ES-I3 (cell line): ENCODE results near the gene RELL1.

ENCODE experiments used
- H3K36me3 ChIP-seq: 2 replicates; pipeline ENCODE4 v1.6.1; 2013; ENCODE audit warnings: mild to moderate bottlenecking, low read length, control low read depth, moderate library complexity; ENCODE audit not compliant: insufficient read depth
- H3K4me1 ChIP-seq: 2 replicates; pipeline ENCODE4 v1.6.1; 2013; ENCODE audit warnings: mild to moderate bottlenecking, control low read depth, low read length; ENCODE audit not compliant: insufficient read depth
- H3K9ac ChIP-seq: 2 replicates; pipeline ENCODE4 v1.6.1; 2013; ENCODE audit warnings: low read depth, mild to moderate bottlenecking, low read length, moderate library complexity
- H3K9me3 ChIP-seq: 2 replicates; pipeline ENCODE4 v1.6.1; 2013; ENCODE audit warnings: mild to moderate bottlenecking, low read length, moderate library complexity; ENCODE audit not compliant: control insufficient read depth, insufficient read depth

The RELL1 gene

GRCh38 chr4:37627263-37627662, 58.9 kb downstream of the RELL1 start:
- Histone ChIP-seq H3K4me1 (no peaks in the 10 kb centered on the region; the same call in none of the 2 replicates), H3K9ac (no peak overlapping the region), H3K9me3 (no peaks in the 10 kb centered on the region), H3K36me3 (no peaks in the 10 kb centered on the region)

- Histone ChIP-seq H3K4me1 (no peaks in the 10 kb centered on the region; the same call in none of the 2 replicates), H3K9ac (no peak overlapping the region), H3K9me3 (no peaks in the 10 kb centered on the region), H3K36me3 (no peaks in the 10 kb centered on the region)
Observed at GRCh38 chr4:37625499-37625898, 60.7 kb downstream of the RELL1 start.

- no peaks in the 10 kb centered on the region; the same call in none of the 2 replicates for H3K4me1 ChIP-seq
- H3K36me3 ChIP-seq: no peaks in the 10 kb centered on the region
- H3K9ac ChIP-seq: no peak overlapping the region
- H3K9me3 ChIP-seq: no peaks in the 10 kb centered on the region
Observed at GRCh38 chr4:37623940-37624339, 62.2 kb downstream of the RELL1 start.

- Histone ChIP-seq H3K9me3 (no peaks in the 10 kb centered on the region), H3K4me1 (no peaks in the 10 kb centered on the region; the same call in 1 of the 2 replicates), H3K9ac (no peak overlapping the region), H3K36me3 (no peaks in the 10 kb centered on the region)
Observed at GRCh38 chr4:37623125-37623524, 63.1 kb downstream of the RELL1 start.

- no peaks in the 10 kb centered on the region for H3K36me3 ChIP-seq
- no peak overlapping the region for H3K9ac ChIP-seq
- H3K9me3 ChIP-seq: no peaks in the 10 kb centered on the region
- H3K4me1 ChIP-seq: no peaks in the 10 kb centered on the region
Observed at GRCh38 chr4:37620176-37620575, 66.0 kb downstream of the RELL1 start.

GRCh38 chr4:37615720-37616063, 70.5 kb downstream of the RELL1 start:
- no peaks in the 10 kb centered on the region for H3K4me1 ChIP-seq
- H3K36me3 ChIP-seq: no peaks in the 10 kb centered on the region
- no peak overlapping the region for H3K9ac ChIP-seq
- no peaks in the 10 kb centered on the region for H3K9me3 ChIP-seq

- Histone ChIP-seq H3K9me3 (no peaks in the 10 kb centered on the region), H3K36me3 (no peaks in the 10 kb centered on the region), H3K9ac (no peak overlapping the region), H3K4me1 (no peaks in the 10 kb centered on the region)
Observed at GRCh38 chr4:37615059-37615719, 71.0 kb downstream of the RELL1 start.

- Histone ChIP-seq H3K9me3 (no peaks in the 10 kb centered on the region; the same call in 1 of the 2 replicates), H3K36me3 (no peaks in the 10 kb centered on the region), H3K4me1 (no peaks in the 10 kb centered on the region), H3K9ac (no peak overlapping the region)
Observed at GRCh38 chr4:37612811-37613210, 73.4 kb downstream of the RELL1 start.

GRCh38 chr4:37609626-37610025, 76.5 kb downstream of the RELL1 start:
- no peaks in the 10 kb centered on the region for H3K36me3 ChIP-seq
- no peaks in the 10 kb centered on the region; the same call in 1 of the 2 replicates for H3K9me3 ChIP-seq
- H3K9ac ChIP-seq: no peak overlapping the region
- H3K4me1 ChIP-seq: no peaks in the 10 kb centered on the region

- Histone ChIP-seq H3K4me1 (no peaks in the 10 kb centered on the region; the same call in 1 of the 2 replicates), H3K9ac (no peak overlapping the region), H3K36me3 (no peaks in the 10 kb centered on the region), H3K9me3 (no peaks in the 10 kb centered on the region; the same call in 1 of the 2 replicates)
Observed at GRCh38 chr4:37607018-37607417, 79.2 kb downstream of the RELL1 start.

- H3K36me3 ChIP-seq: no peaks in the 10 kb centered on the region
- no peaks in the 10 kb centered on the region; the same call in 1 of the 2 replicates for H3K4me1 ChIP-seq
- H3K9ac ChIP-seq: no peak overlapping the region
- H3K9me3 ChIP-seq: no peaks in the 10 kb centered on the region; the same call in 1 of the 2 replicates
Observed at GRCh38 chr4:37605843-37606565, 80.2 kb downstream of the RELL1 start.

- Histone ChIP-seq H3K9me3 (no peaks in the 10 kb centered on the region; the same call in 1 of the 2 replicates), H3K4me1 (peaks cover 3% of the 10 kb centered on the region; the same call in 1 of the 2 replicates), H3K9ac (no peak overlapping the region), H3K36me3 (no peaks in the 10 kb centered on the region)
Observed at GRCh38 chr4:37604461-37604860, 81.7 kb downstream of the RELL1 start.

- Histone ChIP-seq H3K36me3 (no peaks in the 10 kb centered on the region), H3K9me3 (no peaks in the 10 kb centered on the region), H3K4me1 (peaks cover 9% of the 10 kb centered on the region; the same call in 1 of the 2 replicates), H3K9ac (no peak overlapping the region)
Observed at GRCh38 chr4:37603711-37604110, 82.5 kb downstream of the RELL1 start.

GRCh38 chr4:37603070-37603468, 83.1 kb downstream of the RELL1 start:
- H3K4me1 ChIP-seq: peaks cover 9% of the 10 kb centered on the region; the same call in 1 of the 2 replicates
- no peaks in the 10 kb centered on the region for H3K9me3 ChIP-seq
- H3K36me3 ChIP-seq: no peaks in the 10 kb centered on the region
- H3K9ac ChIP-seq: no peak overlapping the region
